Astrocyte of the spinal cord (primary cell): Measurements from ENCODE around the gene EIF4EBP3.

Source experiments
- DNase-seq: peaks from one replicate; pipeline ENCODE4 v3.0.0; 2011; ENCODE audit warnings: low read depth, low spot score
- H3K4me3 ChIP-seq: 2 replicates; pipeline ENCODE4 v1.5.1; 2011; ENCODE audit warnings: low read depth, mild to moderate bottlenecking, low read length, moderate library complexity
- CTCF ChIP-seq: IDR thresholded peaks from 2 replicates; pipeline ENCODE4 v1.5.1; 2012; ENCODE audit warnings: low read depth, mild to moderate bottlenecking, low read length, inconsistent platforms
- in situ Hi-C: cut with HindIII; loops from 2 replicates; pipeline ENCODE4 v1.10.0; 2017; ENCODE audit warnings: low sequenced_read_pairs

The EIF4EBP3 gene

GRCh38 chr5:140548791-140549190 is 1.3 kb downstream of the EIF4EBP3 start:
- no peak overlapping the region for H3K4me3 ChIP-seq
- DNase-seq = no peak
- TF ChIP-seq CTCF = no peak
- in situ Hi-C loops = no loop called here

- H3K4me3 ChIP-seq = no peak overlapping the region
- DNase-seq = no peak
- no peak for TF ChIP-seq CTCF
- in situ Hi-C loops = no loop called here
Observed at GRCh38 chr5:140549237-140550144, 2.0 kb downstream of the EIF4EBP3 start.

GRCh38 chr5:140550147-140551079 is 3.0 kb downstream of the EIF4EBP3 start:
- no peak for TF ChIP-seq CTCF
- no peak overlapping the region for H3K4me3 ChIP-seq
- in situ Hi-C loops = no loop called here
- no peak for DNase-seq

- DNase-seq = no peak
- in situ Hi-C loops = no loop called here
- no peak for TF ChIP-seq CTCF
- no peak overlapping the region for H3K4me3 ChIP-seq
Observed at GRCh38 chr5:140551872-140552271, 4.4 kb downstream of the EIF4EBP3 start.

- no peak for DNase-seq
- TF ChIP-seq CTCF = no peak
- H3K4me3 ChIP-seq = no peak overlapping the region
- in situ Hi-C loops = no loop called here
Observed at GRCh38 chr5:140553657-140554056, 6.2 kb downstream of the EIF4EBP3 start.

- no peak for TF ChIP-seq CTCF
- DNase-seq = no peak
- H3K4me3 ChIP-seq = no peak overlapping the region
- in situ Hi-C loops = no loop called here
Observed at GRCh38 chr5:140554454-140554853, 7.0 kb downstream of the EIF4EBP3 start.
